ENCODE measurements around the gene SEZ6L2. TPM values are rescaled to one million over a fixed set of nuclear protein-coding genes. Genes with fewer than 3 reads are reported as not detected.

Gene SEZ6L2
- total and polyA plus RNA-seq, 2 of the 13 experiments (the other 11 are each of a cell fraction or from before 2014, with no cell fraction given), result 14.9 to 16.9 TPM

DNA sequence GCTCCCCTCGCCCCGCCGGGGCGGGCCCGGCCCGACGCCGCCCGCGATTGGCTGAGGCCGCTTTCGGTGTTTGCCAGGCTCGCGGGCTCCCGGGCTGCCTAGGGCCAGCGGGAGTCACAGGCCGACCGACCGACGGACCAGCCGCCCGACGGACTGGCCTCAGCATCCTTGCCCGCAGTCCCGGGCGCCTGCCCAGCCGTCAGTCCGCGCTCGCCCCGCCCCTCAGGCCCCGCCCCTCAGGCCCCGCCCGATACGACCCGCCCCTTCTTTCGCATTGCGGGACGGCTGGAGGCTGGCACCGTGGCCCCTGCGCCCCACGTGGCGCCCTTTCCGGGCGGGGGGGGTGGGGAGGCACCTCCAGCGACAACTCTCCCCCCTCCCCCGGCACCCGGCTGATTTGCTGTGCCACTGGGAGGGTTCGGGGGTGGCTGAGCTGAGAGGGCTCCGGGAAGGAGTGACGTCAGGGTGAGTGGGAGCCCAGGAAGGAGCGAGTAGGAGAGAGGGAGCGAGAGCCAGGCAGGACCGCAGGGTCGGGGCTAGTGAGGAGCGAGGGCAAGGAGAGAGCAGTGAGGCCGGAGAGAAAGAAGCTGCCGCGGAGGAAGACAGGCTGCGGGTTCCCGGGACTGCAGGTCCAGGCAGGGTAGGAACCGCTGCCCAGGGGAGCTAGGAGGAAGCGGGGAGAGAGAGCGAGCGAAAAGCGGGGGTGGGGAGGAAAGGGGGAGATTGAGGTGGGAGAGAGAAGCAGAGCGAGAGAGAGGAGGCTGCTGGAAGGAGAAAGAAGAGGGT lies 945 bp upstream of the SEZ6L2 start, which contains the start of gene ASPHD1 (continued):
- TF ChIP-seq, protein P1, sequence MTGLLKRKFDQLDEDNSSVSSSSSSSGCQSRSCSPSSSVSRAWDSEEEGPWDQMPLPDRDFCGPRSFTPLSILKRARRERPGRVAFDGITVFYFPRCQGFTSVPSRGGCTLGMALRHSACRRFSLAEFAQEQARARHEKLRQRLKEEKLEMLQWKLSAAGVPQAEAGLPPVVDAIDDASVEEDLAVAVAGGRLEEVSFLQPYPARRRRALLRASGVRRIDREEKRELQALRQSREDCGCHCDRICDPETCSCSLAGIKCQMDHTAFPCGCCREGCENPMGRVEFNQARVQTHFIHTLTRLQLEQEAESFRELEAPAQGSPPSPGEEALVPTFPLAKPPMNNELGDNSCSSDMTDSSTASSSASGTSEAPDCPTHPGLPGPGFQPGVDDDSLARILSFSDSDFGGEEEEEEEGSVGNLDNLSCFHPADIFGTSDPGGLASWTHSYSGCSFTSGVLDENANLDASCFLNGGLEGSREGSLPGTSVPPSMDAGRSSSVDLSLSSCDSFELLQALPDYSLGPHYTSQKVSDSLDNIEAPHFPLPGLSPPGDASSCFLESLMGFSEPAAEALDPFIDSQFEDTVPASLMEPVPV (CRISPR knock-in tag; IDR thresholded peaks at IDR 0.05), result peak; percentile 74
- TF ChIP-seq, protein P2, sequence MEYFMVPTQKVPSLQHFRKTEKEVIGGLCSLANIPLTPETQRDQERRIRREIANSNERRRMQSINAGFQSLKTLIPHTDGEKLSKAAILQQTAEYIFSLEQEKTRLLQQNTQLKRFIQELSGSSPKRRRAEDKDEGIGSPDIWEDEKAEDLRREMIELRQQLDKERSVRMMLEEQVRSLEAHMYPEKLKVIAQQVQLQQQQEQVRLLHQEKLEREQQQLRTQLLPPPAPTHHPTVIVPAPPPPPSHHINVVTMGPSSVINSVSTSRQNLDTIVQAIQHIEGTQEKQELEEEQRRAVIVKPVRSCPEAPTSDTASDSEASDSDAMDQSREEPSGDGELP (IDR thresholded peaks at IDR 0.05; ENCODE audit: borderline replicate concordance, low read depth), result peak; percentile 64; the same call in 1 of the 2 replicates
- TF ChIP-seq, protein P3, sequence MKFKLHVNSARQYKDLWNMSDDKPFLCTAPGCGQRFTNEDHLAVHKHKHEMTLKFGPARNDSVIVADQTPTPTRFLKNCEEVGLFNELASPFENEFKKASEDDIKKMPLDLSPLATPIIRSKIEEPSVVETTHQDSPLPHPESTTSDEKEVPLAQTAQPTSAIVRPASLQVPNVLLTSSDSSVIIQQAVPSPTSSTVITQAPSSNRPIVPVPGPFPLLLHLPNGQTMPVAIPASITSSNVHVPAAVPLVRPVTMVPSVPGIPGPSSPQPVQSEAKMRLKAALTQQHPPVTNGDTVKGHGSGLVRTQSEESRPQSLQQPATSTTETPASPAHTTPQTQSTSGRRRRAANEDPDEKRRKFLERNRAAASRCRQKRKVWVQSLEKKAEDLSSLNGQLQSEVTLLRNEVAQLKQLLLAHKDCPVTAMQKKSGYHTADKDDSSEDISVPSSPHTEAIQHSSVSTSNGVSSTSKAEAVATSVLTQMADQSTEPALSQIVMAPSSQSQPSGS (CRISPR knock-in tag; IDR thresholded peaks at IDR 0.05), result 0 out of 2 replicates have a peak, but pooled peaks have one; percentile 76
- TF ChIP-seq, protein P4, sequence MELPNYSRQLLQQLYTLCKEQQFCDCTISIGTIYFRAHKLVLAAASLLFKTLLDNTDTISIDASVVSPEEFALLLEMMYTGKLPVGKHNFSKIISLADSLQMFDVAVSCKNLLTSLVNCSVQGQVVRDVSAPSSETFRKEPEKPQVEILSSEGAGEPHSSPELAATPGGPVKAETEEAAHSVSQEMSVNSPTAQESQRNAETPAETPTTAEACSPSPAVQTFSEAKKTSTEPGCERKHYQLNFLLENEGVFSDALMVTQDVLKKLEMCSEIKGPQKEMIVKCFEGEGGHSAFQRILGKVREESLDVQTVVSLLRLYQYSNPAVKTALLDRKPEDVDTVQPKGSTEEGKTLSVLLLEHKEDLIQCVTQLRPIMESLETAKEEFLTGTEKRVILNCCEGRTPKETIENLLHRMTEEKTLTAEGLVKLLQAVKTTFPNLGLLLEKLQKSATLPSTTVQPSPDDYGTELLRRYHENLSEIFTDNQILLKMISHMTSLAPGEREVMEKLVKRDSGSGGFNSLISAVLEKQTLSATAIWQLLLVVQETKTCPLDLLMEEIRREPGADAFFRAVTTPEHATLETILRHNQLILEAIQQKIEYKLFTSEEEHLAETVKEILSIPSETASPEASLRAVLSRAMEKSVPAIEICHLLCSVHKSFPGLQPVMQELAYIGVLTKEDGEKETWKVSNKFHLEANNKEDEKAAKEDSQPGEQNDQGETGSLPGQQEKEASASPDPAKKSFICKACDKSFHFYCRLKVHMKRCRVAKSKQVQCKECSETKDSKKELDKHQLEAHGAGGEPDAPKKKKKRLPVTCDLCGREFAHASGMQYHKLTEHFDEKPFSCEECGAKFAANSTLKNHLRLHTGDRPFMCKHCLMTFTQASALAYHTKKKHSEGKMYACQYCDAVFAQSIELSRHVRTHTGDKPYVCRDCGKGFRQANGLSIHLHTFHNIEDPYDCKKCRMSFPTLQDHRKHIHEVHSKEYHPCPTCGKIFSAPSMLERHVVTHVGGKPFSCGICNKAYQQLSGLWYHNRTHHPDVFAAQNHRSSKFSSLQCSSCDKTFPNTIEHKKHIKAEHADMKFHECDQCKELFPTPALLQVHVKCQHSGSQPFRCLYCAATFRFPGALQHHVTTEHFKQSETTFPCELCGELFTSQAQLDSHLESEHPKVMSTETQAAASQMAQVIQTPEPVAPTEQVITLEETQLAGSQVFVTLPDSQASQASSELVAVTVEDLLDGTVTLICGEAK (IDR thresholded peaks at IDR 0.05), result no peak; the same call in 1 of the 2 replicates
- TF ChIP-seq, protein P4 (CRISPR knock-in tag; IDR thresholded peaks at IDR 0.05), result peak; percentile 67; the same call in 1 of the 2 replicates
- TF ChIP-seq TBP (CRISPR knock-in tag; IDR thresholded peaks at IDR 0.05), result no peak
- 0 out of 2 replicates have a peak, but pooled peaks have one; percentile 79 for TF ChIP-seq ARNT (IDR thresholded peaks at IDR 0.05)
- peak; percentile 75 for TF ChIP-seq FOSL2 (CRISPR knock-in tag; IDR thresholded peaks at IDR 0.05)
- peak; percentile 72; the same call in 1 of the 2 replicates for TF ChIP-seq DMAP1 (CRISPR knock-in tag; IDR thresholded peaks at IDR 0.05)
- TF ChIP-seq NFYB (CRISPR knock-in tag; IDR thresholded peaks at IDR 0.05), result peak; percentile 64
- TF ChIP-seq, protein P5, sequence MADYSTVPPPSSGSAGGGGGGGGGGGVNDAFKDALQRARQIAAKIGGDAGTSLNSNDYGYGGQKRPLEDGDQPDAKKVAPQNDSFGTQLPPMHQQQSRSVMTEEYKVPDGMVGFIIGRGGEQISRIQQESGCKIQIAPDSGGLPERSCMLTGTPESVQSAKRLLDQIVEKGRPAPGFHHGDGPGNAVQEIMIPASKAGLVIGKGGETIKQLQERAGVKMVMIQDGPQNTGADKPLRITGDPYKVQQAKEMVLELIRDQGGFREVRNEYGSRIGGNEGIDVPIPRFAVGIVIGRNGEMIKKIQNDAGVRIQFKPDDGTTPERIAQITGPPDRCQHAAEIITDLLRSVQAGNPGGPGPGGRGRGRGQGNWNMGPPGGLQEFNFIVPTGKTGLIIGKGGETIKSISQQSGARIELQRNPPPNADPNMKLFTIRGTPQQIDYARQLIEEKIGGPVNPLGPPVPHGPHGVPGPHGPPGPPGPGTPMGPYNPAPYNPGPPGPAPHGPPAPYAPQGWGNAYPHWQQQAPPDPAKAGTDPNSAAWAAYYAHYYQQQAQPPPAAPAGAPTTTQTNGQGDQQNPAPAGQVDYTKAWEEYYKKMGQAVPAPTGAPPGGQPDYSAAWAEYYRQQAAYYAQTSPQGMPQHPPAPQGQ (CRISPR knock-in tag; IDR thresholded peaks at IDR 0.05; ENCODE audit: borderline replicate concordance), result no peak
- TF ChIP-seq, protein P6, sequence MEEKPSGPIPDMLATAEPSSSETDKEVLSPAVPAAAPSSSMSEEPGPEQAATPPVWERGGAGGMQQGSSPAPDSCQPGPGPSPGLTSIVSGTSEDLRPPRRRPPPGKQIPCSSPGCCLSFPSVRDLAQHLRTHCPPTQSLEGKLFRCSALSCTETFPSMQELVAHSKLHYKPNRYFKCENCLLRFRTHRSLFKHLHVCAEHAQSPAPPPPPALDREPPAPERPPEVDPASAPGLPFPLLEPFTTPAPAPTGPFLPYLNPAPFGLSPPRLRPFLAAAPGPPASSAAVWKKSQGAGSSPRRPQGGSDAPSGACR (CRISPR knock-in tag; IDR thresholded peaks at IDR 0.05), result 0 out of 2 replicates have a peak, but pooled peaks have one; percentile 67

All from HepG2 (cell line).